Neural crest cell (in vitro differentiated cells): ENCODE results near the gene LRRC19. TPM values are rescaled to one million over a fixed set of nuclear protein-coding genes. Genes with fewer than 3 reads are reported as not detected.

Experiments used
- DNase-seq: peaks from one replicate; pipeline ENCODE4 v3.0.0; 2021; ENCODE audit warnings: low read depth, mixed read lengths, low spot score
- H3K27ac Mint-ChIP-seq: one replicate; pipeline ENCODE4 v1.8.0; 2021; ENCODE audit warnings: mild to moderate bottlenecking, mixed read lengths; ENCODE audit not compliant: unreplicated experiment
- H3K27me3 Mint-ChIP-seq: 2 replicates; pipeline ENCODE4 v1.8.0; 2021; ENCODE audit warnings: low read depth, mild to moderate bottlenecking, mixed read lengths
- H3K36me3 Mint-ChIP-seq: 2 replicates; pipeline ENCODE4 v1.8.0; 2021; ENCODE audit warnings: low read depth, mild to moderate bottlenecking, mixed read lengths
- H3K4me1 Mint-ChIP-seq: 2 replicates; pipeline ENCODE4 v1.8.0; 2021; ENCODE audit warnings: mixed read lengths
- H3K4me3 Mint-ChIP-seq: one replicate; pipeline ENCODE4 v1.8.0; 2021; ENCODE audit warnings: mild to moderate bottlenecking, mixed read lengths
- H3K9me3 Mint-ChIP-seq: 2 replicates; pipeline ENCODE4 v1.8.0; 2021; ENCODE audit warnings: mixed read lengths
- CTCF ChIP-seq: fragments of 200-600 bp; sonication (generic); conservative IDR thresholded peaks from 2 replicates; pipeline ENCODE4 v1.5.0; 2021; ENCODE audit warnings: antibody characterized with exemption, mild to moderate bottlenecking
- total RNA-seq: library from RNA; stranded (reverse); gene quantifications from 2 replicates; pipeline ENCODE4 v1.2.1, GENCODE V29; 2021

Gene LRRC19
- total RNA-seq, 1 donor from 2014 or later: not detected

- Mint-ChIP-seq H3K27ac (no peak overlapping the region), H3K27me3 (no peaks in the 10 kb centered on the region), H3K36me3 (peaks cover 2% of the 10 kb centered on the region), H3K4me3 (no peak overlapping the region), H3K4me1 (no peaks in the 10 kb centered on the region), H3K9me3 (no peaks in the 10 kb centered on the region)
- TF ChIP-seq CTCF: no peak
- DNase-seq: no peak
Observed at GRCh38 chr9:27043176-27043575, 37.7 kb upstream of the LRRC19 start.

- H3K4me3 Mint-ChIP-seq: no peak overlapping the region
- no peak overlapping the region for H3K27ac Mint-ChIP-seq
- H3K9me3 Mint-ChIP-seq: no peaks in the 10 kb centered on the region
- peaks cover 2% of the 10 kb centered on the region for H3K36me3 Mint-ChIP-seq
- no peak for DNase-seq
- H3K27me3 Mint-ChIP-seq: no peaks in the 10 kb centered on the region
- H3K4me1 Mint-ChIP-seq: no peaks in the 10 kb centered on the region
- TF ChIP-seq CTCF: no peak
Observed at GRCh38 chr9:27042476-27042875, 37.0 kb upstream of the LRRC19 start.

GRCh38 chr9:27041746-27042145 lies 36.3 kb upstream of the LRRC19 start:
- Mint-ChIP-seq H3K4me1 (no peaks in the 10 kb centered on the region), H3K27me3 (no peaks in the 10 kb centered on the region), H3K36me3 (peaks cover 5% of the 10 kb centered on the region), H3K27ac (no peak overlapping the region), H3K9me3 (no peaks in the 10 kb centered on the region), H3K4me3 (no peak overlapping the region)
- TF ChIP-seq CTCF: no peak
- DNase-seq: no peak

GRCh38 chr9:27037499-27037898 lies 32.0 kb upstream of the LRRC19 start:
- TF ChIP-seq CTCF: no peak

GRCh38 chr9:27033815-27034403 lies 28.4 kb upstream of the LRRC19 start:
- H3K9me3 Mint-ChIP-seq: no peaks in the 10 kb centered on the region
- H3K27ac Mint-ChIP-seq: no peak overlapping the region
- H3K36me3 Mint-ChIP-seq: peaks cover 7% of the 10 kb centered on the region
- H3K4me3 Mint-ChIP-seq: no peak overlapping the region
- peak; percentile 89 for TF ChIP-seq CTCF
- no peaks in the 10 kb centered on the region for H3K4me1 Mint-ChIP-seq
- no peaks in the 10 kb centered on the region for H3K27me3 Mint-ChIP-seq
- DNase-seq: peak; percentile 70

More at GRCh38 chr9:27037499-27037898, 32.0 kb upstream of the LRRC19 start:
- H3K27me3 Mint-ChIP-seq: no peaks in the 10 kb centered on the region
- no peak overlapping the region for H3K27ac Mint-ChIP-seq
- no peak overlapping the region for H3K4me3 Mint-ChIP-seq
- peaks cover 8% of the 10 kb centered on the region for H3K36me3 Mint-ChIP-seq
- H3K9me3 Mint-ChIP-seq: no peaks in the 10 kb centered on the region
- no peaks in the 10 kb centered on the region for H3K4me1 Mint-ChIP-seq
- no peak for DNase-seq
